Activated gamma-delta T cell (primary cell): Measurements from ENCODE around the gene CASD1.

ENCODE experiments used
- DNase-seq: peaks from one replicate; lab custom pipeline; 2025; lab: John Stamatoyannopoulos, UW

CASD1 gene

DNA sequence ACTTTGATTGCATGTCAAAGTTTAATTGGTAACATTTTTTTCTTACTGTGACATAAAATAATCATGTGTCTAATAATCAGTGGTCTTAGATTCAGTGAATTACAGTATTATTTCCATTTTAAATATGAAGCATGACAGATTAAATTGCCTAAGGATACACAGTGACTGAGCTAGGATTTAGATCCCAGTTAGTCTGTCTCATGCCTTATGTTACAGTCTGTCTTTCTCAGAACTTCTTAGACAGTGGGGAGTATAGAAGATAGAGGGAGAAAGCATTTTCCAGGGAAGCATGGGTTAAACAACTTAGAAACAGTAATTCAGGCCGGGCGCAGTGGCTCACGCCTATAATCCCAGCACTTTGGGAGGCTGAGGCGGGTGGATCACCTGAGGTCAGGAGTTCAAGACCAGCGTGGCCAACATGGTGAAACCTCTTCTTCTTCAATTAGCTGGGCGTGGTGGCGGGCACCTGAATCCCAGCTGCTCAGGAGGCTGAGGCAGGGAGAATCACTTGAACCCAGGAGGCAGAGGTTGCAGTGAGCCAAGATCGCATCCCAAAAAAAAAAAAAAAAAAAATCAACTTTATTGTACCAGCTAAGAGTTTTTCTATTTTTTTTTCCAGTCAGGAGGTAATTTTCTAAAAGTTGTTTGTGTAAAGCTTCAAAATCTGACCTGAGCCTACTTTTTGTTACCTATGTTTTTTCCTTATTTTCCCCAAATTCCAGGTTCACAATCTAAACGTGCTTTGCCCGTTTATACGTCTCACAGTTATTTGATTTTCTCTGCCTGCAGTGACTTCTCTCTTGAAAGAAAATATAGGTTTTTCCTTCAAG, 3.3 kb downstream of the CASD1 start:
- no peak for DNase-seq

- no peak for DNase-seq
Observed at GRCh38 chr7:94513565-94513860, 3.9 kb downstream of the CASD1 start.

GRCh38 chr7:94514140-94514889, 4.7 kb downstream of the CASD1 start:
- DNase-seq: no peak

- DNase-seq: no peak
Observed at GRCh38 chr7:94514917-94515316, 5.3 kb downstream of the CASD1 start.

- DNase-seq: no peak
Observed at GRCh38 chr7:94525923-94526322, 16.3 kb downstream of the CASD1 start.

- no peak for DNase-seq
Observed at GRCh38 chr7:94529516-94529915, 19.9 kb downstream of the CASD1 start.

DNA sequence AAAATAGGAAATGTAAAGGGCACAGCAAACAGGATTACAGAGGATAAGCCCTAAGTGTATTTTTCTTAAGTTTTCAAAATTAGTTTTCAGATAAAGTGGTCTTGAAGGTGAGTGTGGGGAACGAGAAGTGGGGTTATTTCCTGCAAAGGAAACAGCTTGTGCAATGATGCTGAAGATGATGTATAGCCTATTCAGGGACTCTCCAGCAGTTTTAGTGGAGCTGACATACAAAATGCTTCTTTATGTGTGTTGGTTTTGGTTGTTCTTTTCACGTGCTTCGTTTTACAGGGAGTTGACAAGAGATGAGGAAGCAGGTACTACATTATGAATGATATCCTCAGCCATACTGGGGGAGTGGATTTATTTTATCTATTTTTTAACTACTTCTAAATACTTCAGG, 20.5 kb downstream of the CASD1 start:
- DNase-seq: no peak

DNA sequence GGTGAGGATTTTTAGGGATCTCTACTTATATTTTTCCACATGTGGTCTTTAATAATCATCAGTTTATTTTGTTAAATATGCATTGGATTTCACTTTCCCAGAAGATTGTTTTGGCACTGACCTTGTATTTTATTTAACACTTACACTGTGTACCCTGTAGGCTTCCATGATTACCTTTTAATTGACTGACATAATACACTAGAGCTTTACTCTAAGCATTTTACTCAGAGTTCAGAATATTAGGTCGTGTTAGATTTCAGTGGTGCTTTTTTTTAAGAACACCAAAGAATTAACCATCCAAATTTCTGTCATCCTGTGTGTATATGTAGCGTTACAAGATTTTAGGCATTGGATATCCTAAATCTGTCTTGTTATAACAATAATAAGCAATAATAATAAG, 23.1 kb downstream of the CASD1 start:
- DNase-seq: no peak

DNA sequence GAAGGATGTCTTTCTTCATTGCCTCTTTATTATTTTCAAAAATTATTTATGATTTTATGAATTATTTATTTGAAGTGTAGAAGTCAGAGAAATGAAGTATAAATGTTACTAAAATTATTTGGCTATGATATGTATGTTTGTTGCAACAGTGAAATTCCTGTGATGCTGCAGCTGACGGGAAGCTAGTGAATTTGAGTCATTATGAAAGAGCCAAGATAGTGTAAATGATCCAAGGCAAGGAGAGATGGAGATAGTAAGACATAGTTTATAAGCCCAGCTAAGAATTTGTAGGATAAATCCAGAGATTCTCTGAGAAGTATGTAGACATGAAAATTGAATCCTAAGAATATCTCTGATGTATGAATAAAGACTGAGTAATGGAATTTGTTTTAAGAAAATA, 30.8 kb downstream of the CASD1 start:
- DNase-seq: no peak

GRCh38 chr7:94547126-94547525, 37.5 kb downstream of the CASD1 start:
- no peak for DNase-seq

DNA sequence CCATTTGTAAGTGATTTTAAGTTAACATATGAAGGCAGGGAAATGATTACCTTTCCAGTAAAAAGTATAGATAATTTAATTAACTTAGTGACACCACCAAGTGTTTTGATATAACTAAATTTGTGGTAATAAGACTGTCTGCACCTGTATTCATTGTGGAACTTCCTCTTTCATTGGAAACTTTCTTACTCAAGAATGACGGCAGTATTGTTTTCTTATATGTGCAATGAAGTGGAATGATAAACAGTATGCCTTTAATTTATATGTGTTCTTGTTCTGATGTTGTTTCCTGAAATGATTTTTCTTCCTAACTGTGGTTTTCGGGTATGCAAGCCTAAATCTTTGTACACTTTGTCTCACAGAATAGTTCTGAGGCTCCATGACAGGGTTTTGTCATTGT, 46.4 kb downstream of the CASD1 start:
- DNase-seq: no peak

- DNase-seq: no peak
Observed at GRCh38 chr7:94557215-94557614, 47.6 kb downstream of the CASD1 start.

DNA sequence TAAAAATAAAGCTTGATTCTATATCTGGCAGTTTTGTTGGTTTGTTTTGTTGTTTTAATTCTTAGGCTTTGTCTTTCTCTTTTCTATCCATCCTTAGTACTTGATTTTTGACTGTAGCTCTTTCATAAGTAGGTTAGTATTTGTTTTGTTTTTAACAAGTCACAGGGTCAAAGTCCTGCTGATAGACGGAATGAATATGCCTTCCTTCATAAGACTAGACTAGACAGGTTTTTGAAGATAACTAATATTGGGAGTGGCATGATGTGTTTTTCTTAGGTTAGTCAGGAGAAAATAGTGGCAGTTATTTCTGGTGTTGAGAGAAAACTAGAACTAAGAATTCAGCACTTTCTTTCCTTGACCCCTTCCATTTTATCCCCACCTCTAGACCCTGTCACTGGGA, 50.4 kb downstream of the CASD1 start:
- DNase-seq: no peak

DNA sequence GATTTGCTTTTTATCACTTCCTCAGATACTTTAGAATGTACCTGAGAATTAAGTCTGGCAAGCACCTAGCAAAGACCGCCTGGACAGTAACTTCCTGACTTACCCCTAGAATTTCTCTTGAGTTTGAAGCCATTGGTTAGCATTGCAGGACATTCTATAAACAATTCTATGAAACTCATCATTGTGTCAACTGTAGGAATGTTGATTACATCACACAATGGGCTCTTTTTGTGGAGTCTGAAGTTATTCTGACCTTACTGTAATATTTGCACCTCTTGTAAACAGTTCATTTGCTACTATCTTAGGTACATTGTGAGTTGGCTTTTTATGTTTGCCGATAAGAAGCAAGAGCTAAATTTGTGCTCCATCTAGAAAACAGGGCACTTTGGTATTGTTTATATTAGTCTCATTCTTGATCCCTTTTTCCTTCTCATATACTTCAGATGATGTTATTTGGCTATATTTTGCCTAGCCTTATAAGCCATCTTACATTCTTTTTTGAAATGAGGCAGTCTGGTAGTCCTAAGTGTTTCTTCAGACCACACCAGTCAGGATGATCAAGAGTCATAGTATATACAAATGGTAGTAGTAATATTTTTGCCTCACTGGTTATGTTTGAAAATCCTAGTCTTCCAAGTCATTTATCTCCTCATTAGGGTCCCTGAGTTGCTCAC, 52.4 kb downstream of the CASD1 start:
- no peak for DNase-seq

DNA sequence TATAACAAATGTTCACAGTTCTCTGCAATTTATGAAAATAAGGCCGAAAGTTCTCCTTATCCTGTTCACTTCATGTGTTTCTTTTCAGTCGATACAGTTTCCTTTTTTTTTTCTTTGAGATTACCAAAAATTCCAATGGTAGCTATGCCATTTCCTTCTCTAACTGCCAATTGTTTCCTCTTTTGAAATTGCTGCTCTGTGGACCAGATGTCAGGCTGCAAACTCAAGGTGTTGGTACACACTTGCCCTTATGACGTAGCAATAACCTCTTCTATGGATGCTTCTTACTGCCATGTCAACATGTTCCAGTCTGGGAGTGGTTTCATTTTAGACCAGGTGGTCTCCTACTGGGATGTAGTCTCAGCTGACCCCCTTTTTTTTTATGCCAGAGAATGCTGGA, 52.9 kb downstream of the CASD1 start:
- DNase-seq: no peak

DNA sequence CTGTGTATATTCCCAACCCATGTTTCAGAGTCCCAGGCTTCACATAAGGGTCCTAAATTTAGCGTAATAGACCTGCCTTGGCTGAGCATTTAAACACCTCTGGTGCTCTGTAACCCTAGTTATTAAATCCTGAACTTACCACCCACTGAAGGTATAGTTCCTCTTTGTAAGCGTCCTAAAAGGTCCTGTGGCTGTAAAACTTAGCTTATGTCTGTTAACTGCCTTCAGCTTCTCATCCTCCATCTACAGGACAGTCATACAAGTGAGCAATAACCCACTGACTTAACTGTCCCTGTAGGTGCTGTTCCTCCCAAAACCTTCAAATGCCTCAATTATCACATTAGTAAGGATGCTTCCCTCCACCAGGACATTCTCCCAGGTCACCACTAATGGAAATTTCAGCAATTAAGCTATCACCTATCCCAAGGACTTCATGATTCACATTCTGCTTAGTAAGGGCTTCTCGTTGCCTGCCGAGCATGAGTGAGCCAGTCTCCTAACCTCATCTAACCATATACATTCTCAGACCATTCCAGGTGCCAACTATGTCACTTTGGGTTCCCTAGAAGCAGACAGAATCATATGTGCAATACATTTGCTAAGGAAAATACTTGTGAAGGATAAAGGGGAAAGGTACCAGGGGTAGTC, 55.8 kb downstream of the CASD1 start:
- no peak for DNase-seq

DNA sequence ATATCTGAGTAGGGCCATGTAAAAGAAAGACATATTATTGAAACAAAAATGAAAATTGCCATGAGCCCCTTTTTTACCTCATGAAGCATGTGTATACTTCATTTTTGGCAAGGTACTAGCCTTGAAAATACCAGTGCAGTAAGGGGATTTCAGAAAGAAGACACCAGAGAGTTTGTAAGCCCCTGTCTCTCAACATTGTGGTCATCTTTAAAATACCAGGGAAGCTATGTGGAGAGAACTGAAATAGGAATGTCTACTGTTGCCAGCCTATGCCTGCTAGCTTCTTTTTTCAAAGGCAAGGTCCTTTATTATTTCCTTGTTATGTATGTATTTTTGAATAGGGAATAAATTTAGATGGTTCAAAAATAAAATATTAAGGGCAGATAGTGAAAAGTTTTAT, 57.8 kb downstream of the CASD1 start:
- no peak for DNase-seq

DNA sequence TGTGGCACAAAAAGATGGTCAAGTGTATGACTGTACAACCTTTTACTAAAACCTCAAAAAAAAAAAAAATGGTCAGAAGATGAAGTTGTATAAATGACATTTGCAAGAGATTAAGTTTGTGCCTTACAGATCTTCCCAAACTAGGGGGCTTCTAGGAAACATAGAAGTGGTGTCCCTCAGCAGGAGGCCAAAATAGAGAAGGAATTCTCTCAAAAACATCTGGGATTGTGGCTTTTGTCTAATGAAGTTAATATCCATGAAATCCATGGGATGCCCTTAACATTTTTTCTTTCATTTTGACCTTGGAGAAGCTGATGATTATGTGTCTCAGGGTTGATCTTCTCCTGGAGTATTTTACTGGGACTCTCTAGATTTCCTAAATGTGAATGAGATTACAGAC, 62.2 kb downstream of the CASD1 start:
- DNase-seq: no peak

DNA sequence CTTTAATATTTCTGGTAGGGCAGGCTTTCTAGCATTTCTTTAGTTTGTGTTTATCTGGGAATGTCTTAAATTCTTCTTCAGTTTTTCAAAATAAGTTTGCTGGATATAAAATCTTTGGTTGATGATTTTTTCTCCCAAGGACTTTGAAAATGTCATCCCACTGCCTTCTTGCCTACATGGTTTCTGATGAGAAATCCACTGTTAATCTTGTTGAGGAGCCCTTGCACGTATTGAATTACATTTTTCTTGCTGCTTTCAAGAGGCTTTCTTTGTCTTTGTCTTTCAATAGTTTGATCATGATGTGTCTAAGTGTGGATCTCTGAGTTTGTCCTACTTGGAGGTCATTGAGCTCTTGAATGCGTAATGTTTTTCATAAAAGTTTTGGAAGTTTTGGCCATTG, 66.0 kb downstream of the CASD1 start:
- DNase-seq: no peak

DNA sequence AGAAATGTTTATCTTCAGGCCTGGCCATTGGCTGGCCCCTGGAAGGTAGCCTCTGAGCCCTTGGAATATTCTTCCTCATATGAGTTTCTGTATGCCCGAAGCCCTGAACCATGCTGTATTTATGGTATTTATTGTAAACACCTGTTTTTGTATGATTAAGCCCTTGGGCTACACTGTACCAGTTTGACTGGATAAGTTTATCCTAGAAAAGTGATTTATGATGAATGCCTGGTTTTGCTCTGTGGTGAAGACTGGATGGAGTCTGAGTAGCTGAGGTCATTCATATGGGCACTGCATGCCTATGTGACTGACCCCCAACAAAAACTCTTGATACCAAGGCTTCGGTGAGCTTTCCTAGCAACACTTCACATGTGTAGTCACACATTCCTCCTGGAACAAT, 66.7 kb downstream of the CASD1 start:
- no peak for DNase-seq

GRCh38 chr7:94577357-94577756, 67.7 kb downstream of the CASD1 start:
- no peak for DNase-seq

DNA sequence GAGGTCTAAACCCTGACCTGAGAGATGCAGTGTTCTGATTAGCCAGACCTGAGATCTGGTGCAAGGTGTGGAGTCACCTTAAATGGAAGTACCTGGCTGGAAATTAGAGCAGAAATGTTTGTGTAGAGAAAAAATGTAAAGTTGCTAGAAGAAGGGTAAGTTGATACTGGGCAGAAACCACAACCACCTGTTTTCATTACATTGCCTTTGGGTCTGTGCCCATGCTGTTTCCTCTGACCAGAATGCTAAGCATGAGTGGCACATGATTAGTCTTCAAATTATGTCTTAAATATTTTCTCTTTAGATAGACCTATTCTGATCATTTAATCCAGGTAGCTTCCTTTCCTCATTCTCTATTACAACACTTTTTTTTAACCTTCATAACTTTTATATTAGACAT, 69.0 kb downstream of the CASD1 start:
- no peak for DNase-seq

DNA sequence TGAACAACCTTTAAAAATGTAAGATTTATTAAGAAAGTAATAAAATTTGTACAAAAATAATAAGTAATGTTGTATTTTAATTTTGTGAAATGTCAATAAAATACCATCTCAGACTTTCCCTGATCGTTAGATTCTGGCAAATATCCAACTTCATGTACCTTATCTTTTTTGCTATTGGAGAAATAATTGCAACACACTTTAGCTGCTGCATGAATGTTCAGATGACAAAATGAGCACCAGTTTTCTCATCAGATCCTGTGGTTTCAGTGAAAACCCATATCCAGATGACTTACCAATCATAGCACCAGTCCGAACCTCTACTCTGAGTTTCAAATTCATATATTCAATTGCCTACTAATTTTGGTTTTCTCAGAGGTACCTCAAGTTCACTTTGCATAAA, 69.9 kb downstream of the CASD1 start:
- DNase-seq: no peak
